Nephron progenitor cell (in vitro differentiated cells): ENCODE data around the gene CRLF2.
"Not testable (repeated sequence)": the region's sequence is repeated elsewhere in the genome, so short reads cannot be mapped to it uniquely, and the experiment has no call there.

Experiments used
- DNase-seq: peaks from one replicate; pipeline ENCODE4 v3.0.0; 2021
- H3K27ac Mint-ChIP-seq: 2 replicates; pipeline ENCODE4 v1.8.0; 2021; ENCODE audit warnings: mild to moderate bottlenecking, moderate library complexity, mixed read lengths
- H3K27me3 Mint-ChIP-seq: 2 replicates; pipeline ENCODE4 v1.8.0; 2021; ENCODE audit warnings: mild to moderate bottlenecking, low read depth, mixed read lengths; ENCODE audit not compliant: poor library complexity
- H3K36me3 Mint-ChIP-seq: 2 replicates; pipeline ENCODE4 v1.8.0; 2021; ENCODE audit warnings: low read depth, mixed read lengths
- H3K4me1 Mint-ChIP-seq: 2 replicates; pipeline ENCODE4 v1.8.0; 2021; ENCODE audit warnings: mixed read lengths
- H3K4me3 Mint-ChIP-seq: 2 replicates; pipeline ENCODE4 v1.8.0; 2021; ENCODE audit warnings: mild to moderate bottlenecking, moderate library complexity, mixed read lengths
- H3K9me3 Mint-ChIP-seq: 2 replicates; pipeline ENCODE4 v1.8.0; 2021; ENCODE audit warnings: mild to moderate bottlenecking, moderate library complexity, mixed read lengths
- CTCF ChIP-seq: fragments of 200-600 bp; sonication (generic); IDR thresholded peaks from 2 replicates; pipeline ENCODE4 v1.5.0; 2021; ENCODE audit warnings: antibody characterized with exemption

Gene CRLF2

GRCh38 chrX:1212532-1212931, at the start of gene CRLF2:
TSS of gene CRLF2 (minus strand) at chrX:1212649. CDS start at chrX:1212634, 15 bp downstream.
- Mint-ChIP-seq H3K27ac (no peak within 1 kb of the TSS), H3K4me3 (no peak within 1 kb of the TSS)
- no peak for DNase-seq

GRCh38 chrX:1261771-1262170, 49.3 kb upstream of the CRLF2 start:
- peaks cover 10% of the 10 kb centered on the region for H3K9me3 Mint-ChIP-seq
- not testable (repeated sequence) for H3K4me1 Mint-ChIP-seq, DNase-seq, H3K27ac Mint-ChIP-seq, H3K27me3 Mint-ChIP-seq, H3K4me3 Mint-ChIP-seq
- H3K36me3 Mint-ChIP-seq = peaks cover 21% of the 10 kb centered on the region

More at GRCh38 chrX:1212532-1212931, at the start of gene CRLF2:
- no peak for TF ChIP-seq CTCF
- no peaks in the 10 kb centered on the region for H3K9me3 Mint-ChIP-seq
- peaks cover 7% of the 10 kb centered on the region for H3K4me1 Mint-ChIP-seq
- peaks cover 25% of the 10 kb centered on the region for H3K27me3 Mint-ChIP-seq
- H3K36me3 Mint-ChIP-seq = no peaks in the 10 kb centered on the region

GRCh38 chrX:1261285-1261684, 48.8 kb upstream of the CRLF2 start:
- Mint-ChIP-seq H3K27ac (no peak overlapping the region), H3K4me1 (peaks cover 3% of the 10 kb centered on the region), H3K9me3 (peaks cover 7% of the 10 kb centered on the region), H3K27me3 (peaks cover 7% of the 10 kb centered on the region), H3K4me3 (no peak overlapping the region), H3K36me3 (peaks cover 16% of the 10 kb centered on the region)
- TF ChIP-seq CTCF = no peak
- no peak for DNase-seq

GRCh38 chrX:1252861-1253260, 40.4 kb upstream of the CRLF2 start:
- no peak overlapping the region for H3K27ac Mint-ChIP-seq
- H3K4me1 Mint-ChIP-seq = peaks cover 15% of the 10 kb centered on the region
- H3K4me3 Mint-ChIP-seq = no peak overlapping the region
- TF ChIP-seq CTCF = no peak
- H3K9me3 Mint-ChIP-seq = peaks cover 46% of the 10 kb centered on the region
- H3K36me3 Mint-ChIP-seq = peaks cover 30% of the 10 kb centered on the region
- no peak for DNase-seq
- no peaks in the 10 kb centered on the region for H3K27me3 Mint-ChIP-seq

- TF ChIP-seq CTCF = no peak
- Mint-ChIP-seq H3K27me3 (no peaks in the 10 kb centered on the region), H3K9me3 (peaks cover 32% of the 10 kb centered on the region), H3K27ac (peak overlapping the region; percentile 90), H3K4me1 (peaks cover 12% of the 10 kb centered on the region), H3K4me3 (peak overlapping the region; percentile 71), H3K36me3 (peaks cover 20% of the 10 kb centered on the region)
- DNase-seq = peak; percentile 58
Observed at GRCh38 chrX:1249101-1249887, 36.8 kb upstream of the CRLF2 start.

- Mint-ChIP-seq H3K4me3 (peak overlapping the region; percentile 71), H3K27ac (no peak overlapping the region), H3K9me3 (peaks cover 25% of the 10 kb centered on the region), H3K27me3 (no peaks in the 10 kb centered on the region), H3K36me3 (peaks cover 13% of the 10 kb centered on the region), H3K4me1 (peaks cover 16% of the 10 kb centered on the region)
- DNase-seq = peak; percentile 70
- TF ChIP-seq CTCF = no peak
Observed at GRCh38 chrX:1248331-1249061, 36.0 kb upstream of the CRLF2 start.
